ENCODE data around the gene GRAMD1B.

DNA sequence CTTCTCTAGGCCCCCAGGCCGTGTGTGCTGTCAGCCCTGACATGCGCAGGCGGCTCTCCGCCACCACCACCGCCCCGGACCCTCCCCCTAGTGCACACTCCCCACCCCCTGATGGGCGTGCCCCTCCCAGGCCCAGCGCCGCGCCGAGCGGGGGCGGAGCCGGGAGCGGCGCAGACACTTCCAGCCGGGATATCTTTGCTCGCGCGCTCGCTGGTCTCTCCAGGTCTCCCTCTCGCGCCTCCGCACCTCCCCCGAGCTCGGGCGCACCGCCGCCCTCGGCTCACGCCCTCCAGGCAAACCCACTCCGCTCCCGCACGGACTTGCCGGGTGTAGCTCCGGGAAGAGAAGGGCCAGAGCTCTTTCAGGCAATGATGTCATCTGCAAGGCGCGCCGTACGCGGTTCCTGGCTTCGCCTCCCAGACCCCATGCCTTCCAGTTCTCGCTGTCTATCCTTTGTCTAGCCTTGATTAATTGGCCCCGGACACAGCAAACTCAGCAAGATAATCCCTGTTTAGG is 224.6 kb downstream of the GRAMD1B start, which contains the start of gene SCN3B:
- no peak for TF ChIP-seq RAD21 (IDR thresholded peaks at IDR 0.05; ENCODE audit: low read depth)
- TF ChIP-seq POLR2A (IDR thresholded peaks at IDR 0.05; ENCODE audit: borderline replicate concordance, extremely low read depth, insufficient read depth, insufficient read length): no peak
- TF ChIP-seq, protein P1, sequence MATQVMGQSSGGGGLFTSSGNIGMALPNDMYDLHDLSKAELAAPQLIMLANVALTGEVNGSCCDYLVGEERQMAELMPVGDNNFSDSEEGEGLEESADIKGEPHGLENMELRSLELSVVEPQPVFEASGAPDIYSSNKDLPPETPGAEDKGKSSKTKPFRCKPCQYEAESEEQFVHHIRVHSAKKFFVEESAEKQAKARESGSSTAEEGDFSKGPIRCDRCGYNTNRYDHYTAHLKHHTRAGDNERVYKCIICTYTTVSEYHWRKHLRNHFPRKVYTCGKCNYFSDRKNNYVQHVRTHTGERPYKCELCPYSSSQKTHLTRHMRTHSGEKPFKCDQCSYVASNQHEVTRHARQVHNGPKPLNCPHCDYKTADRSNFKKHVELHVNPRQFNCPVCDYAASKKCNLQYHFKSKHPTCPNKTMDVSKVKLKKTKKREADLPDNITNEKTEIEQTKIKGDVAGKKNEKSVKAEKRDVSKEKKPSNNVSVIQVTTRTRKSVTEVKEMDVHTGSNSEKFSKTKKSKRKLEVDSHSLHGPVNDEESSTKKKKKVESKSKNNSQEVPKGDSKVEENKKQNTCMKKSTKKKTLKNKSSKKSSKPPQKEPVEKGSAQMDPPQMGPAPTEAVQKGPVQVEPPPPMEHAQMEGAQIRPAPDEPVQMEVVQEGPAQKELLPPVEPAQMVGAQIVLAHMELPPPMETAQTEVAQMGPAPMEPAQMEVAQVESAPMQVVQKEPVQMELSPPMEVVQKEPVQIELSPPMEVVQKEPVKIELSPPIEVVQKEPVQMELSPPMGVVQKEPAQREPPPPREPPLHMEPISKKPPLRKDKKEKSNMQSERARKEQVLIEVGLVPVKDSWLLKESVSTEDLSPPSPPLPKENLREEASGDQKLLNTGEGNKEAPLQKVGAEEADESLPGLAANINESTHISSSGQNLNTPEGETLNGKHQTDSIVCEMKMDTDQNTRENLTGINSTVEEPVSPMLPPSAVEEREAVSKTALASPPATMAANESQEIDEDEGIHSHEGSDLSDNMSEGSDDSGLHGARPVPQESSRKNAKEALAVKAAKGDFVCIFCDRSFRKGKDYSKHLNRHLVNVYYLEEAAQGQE (IDR thresholded peaks at IDR 0.05; ENCODE audit: low read depth): no peak
- TF ChIP-seq YY1 (IDR thresholded peaks at IDR 0.05; ENCODE audit: extremely low read depth, insufficient replicate concordance, low read depth, low read length): no peak
- no peak for TF ChIP-seq EZH2 (IDR thresholded peaks at IDR 0.05)
- TF ChIP-seq, protein P2, sequence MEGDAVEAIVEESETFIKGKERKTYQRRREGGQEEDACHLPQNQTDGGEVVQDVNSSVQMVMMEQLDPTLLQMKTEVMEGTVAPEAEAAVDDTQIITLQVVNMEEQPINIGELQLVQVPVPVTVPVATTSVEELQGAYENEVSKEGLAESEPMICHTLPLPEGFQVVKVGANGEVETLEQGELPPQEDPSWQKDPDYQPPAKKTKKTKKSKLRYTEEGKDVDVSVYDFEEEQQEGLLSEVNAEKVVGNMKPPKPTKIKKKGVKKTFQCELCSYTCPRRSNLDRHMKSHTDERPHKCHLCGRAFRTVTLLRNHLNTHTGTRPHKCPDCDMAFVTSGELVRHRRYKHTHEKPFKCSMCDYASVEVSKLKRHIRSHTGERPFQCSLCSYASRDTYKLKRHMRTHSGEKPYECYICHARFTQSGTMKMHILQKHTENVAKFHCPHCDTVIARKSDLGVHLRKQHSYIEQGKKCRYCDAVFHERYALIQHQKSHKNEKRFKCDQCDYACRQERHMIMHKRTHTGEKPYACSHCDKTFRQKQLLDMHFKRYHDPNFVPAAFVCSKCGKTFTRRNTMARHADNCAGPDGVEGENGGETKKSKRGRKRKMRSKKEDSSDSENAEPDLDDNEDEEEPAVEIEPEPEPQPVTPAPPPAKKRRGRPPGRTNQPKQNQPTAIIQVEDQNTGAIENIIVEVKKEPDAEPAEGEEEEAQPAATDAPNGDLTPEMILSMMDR (IDR thresholded peaks at IDR 0.05 in 2 of 3, conservative IDR thresholded peaks at IDR 0.05 in 1 of 3; ENCODE audit: borderline replicate concordance in 1 of 3, insufficient read depth in 1 of 3, low read depth in 2 of 3, low read length in 2 of 3): no peak
- no peak for TF ChIP-seq SP1 (IDR thresholded peaks at IDR 0.05; ENCODE audit: low read depth)
- peak; percentile 84 for TF ChIP-seq EGR1 (IDR thresholded peaks at IDR 0.05; ENCODE audit: low read depth)
- TF ChIP-seq, protein P3, sequence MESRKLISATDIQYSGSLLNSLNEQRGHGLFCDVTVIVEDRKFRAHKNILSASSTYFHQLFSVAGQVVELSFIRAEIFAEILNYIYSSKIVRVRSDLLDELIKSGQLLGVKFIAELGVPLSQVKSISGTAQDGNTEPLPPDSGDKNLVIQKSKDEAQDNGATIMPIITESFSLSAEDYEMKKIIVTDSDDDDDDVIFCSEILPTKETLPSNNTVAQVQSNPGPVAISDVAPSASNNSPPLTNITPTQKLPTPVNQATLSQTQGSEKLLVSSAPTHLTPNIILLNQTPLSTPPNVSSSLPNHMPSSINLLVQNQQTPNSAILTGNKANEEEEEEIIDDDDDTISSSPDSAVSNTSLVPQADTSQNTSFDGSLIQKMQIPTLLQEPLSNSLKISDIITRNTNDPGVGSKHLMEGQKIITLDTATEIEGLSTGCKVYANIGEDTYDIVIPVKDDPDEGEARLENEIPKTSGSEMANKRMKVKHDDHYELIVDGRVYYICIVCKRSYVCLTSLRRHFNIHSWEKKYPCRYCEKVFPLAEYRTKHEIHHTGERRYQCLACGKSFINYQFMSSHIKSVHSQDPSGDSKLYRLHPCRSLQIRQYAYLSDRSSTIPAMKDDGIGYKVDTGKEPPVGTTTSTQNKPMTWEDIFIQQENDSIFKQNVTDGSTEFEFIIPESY (IDR thresholded peaks at IDR 0.05; ENCODE audit: extremely low read depth, insufficient replicate concordance, low read length): no peak
